ENCODE data around the gene CFAP68. TPM values are rescaled to one million over a fixed set of nuclear protein-coding genes. Genes with fewer than 3 reads are reported as not detected.

Gene CFAP68
- total RNA-seq, 4 donors from 2014 or later = 25.3 to 29.3 (median 28.1) TPM

GRCh38 chr11:111906680-111907079, 27.3 kb downstream of the CFAP68 start:
- H3K9me3 ChIP-seq = no peaks in the 10 kb centered on the region
- 81 to 86% methylated on average over 1 of the region's 1 CpG for WGBS, 2 donors
- no peaks in the 10 kb centered on the region for H3K27me3 ChIP-seq
- peaks cover 0 to 34% (median 0%) of the 10 kb centered on the region in 3 donors for H3K36me3 ChIP-seq
- no peak overlapping the region for H3K4me3 ChIP-seq
- peaks cover 0 to 12% (median 0%) of the 10 kb centered on the region in 4 donors for H3K4me1 ChIP-seq
- H3K27ac ChIP-seq = peak overlapping the region in 2 of 4 donors; percentile 58 to 92
- no peak for DNase-seq (ENCODE audit: low spot score in 2 of 2)
- no peak for TF ChIP-seq EP300 (IDR thresholded peaks at IDR 0.05)
- no peak for TF ChIP-seq CTCF (IDR thresholded peaks at IDR 0.05)
- TF ChIP-seq POLR2A (IDR thresholded peaks at IDR 0.05) = no peak

- TF ChIP-seq CTCF (IDR thresholded peaks at IDR 0.05) = no peak
- TF ChIP-seq EP300 (IDR thresholded peaks at IDR 0.05) = peak in 1 of 2 donors; percentile 5
- Histone ChIP-seq H3K4me3 (peak overlapping the region in 3 of 4 donors; percentile 51 to 65 (median 63)), H3K4me1 (peaks cover 0 to 12% (median 3%) of the 10 kb centered on the region in 4 donors), H3K27ac (peak overlapping the region; percentile 85 to 99 (median 94)), H3K36me3 (peaks cover 0 to 34% (median 0%) of the 10 kb centered on the region in 3 donors), H3K9me3 (no peaks in the 10 kb centered on the region), H3K27me3 (no peaks in the 10 kb centered on the region)
- 64 to 69% methylated on average over 5 of the region's 5 CpGs for WGBS, 2 donors
- no peak for DNase-seq (ENCODE audit: low spot score in 2 of 2)
These were observed 29.4 kb downstream of the CFAP68 start for GRCh38 chr11:111908639-111909305.

GRCh38 chr11:111909378-111909777, 30.0 kb downstream of the CFAP68 start:
- WGBS, 2 donors = 41 to 45% methylated on average over 5 of the region's 5 CpGs
- Histone ChIP-seq H3K4me1 (peaks cover 0 to 15% (median 3%) of the 10 kb centered on the region in 4 donors), H3K4me3 (peak overlapping the region; percentile 44 to 65 (median 57))

GRCh38 chr11:111910676-111911562, 31.6 kb downstream of the CFAP68 start:
- TF ChIP-seq EP300 (IDR thresholded peaks at IDR 0.05) (peak; percentile 74 to 95), POLR2A (IDR thresholded peaks at IDR 0.05) (peak; percentile 16 to 71), CTCF (IDR thresholded peaks at IDR 0.05) (peak in 1 of 5 experiments; percentile 14)
- H3K4me3 ChIP-seq = peak overlapping the region; percentile 44 to 65 (median 57)
- peak overlapping the region; percentile 85 to 99 (median 94) for H3K27ac ChIP-seq
- peaks cover 0 to 25% (median 3%) of the 10 kb centered on the region in 4 donors for H3K4me1 ChIP-seq
- H3K9me3 ChIP-seq = no peaks in the 10 kb centered on the region
- no peaks in the 10 kb centered on the region for H3K27me3 ChIP-seq
- WGBS, 2 donors = 27 to 34% methylated on average over 9 of the region's 9 CpGs
- H3K36me3 ChIP-seq = peaks cover 0 to 34% (median 0%) of the 10 kb centered on the region in 3 donors
- no peak for DNase-seq (ENCODE audit: low spot score in 2 of 2)

More at GRCh38 chr11:111909378-111909777, 30.0 kb downstream of the CFAP68 start:
- no peak for DNase-seq (ENCODE audit: low spot score in 2 of 2)
- H3K27ac ChIP-seq = peak overlapping the region; percentile 85 to 99 (median 94)
- H3K36me3 ChIP-seq = peaks cover 0 to 34% (median 0%) of the 10 kb centered on the region in 3 donors
- TF ChIP-seq CTCF (IDR thresholded peaks at IDR 0.05) (no peak), EP300 (IDR thresholded peaks at IDR 0.05) (peak in 1 of 2 donors; percentile 43), POLR2A (IDR thresholded peaks at IDR 0.05) (no peak)
- H3K9me3 ChIP-seq = no peaks in the 10 kb centered on the region
- H3K27me3 ChIP-seq = no peaks in the 10 kb centered on the region

Data from tibial nerve (tissue), 4 donors.